Midbrain (tissue), 1 donor: ENCODE results near the gene EYS.

ENCODE experiments used
- DNase-seq: peaks from one replicate; lab custom pipeline; 2025; lab: John Stamatoyannopoulos, UW

The EYS gene

GRCh38 chr6:65202738-65203137 is 504.3 kb downstream of the EYS start:
- DNase-seq: no peak

GRCh38 chr6:65199683-65200082 is 507.3 kb downstream of the EYS start:
- DNase-seq: no peak

GRCh38 chr6:65199121-65199520 is 507.9 kb downstream of the EYS start:
- no peak for DNase-seq

GRCh38 chr6:65191471-65191870 is 515.6 kb downstream of the EYS start:
- DNase-seq: no peak

- no peak for DNase-seq
These were observed 517.7 kb downstream of the EYS start for GRCh38 chr6:65189236-65189881.

GRCh38 chr6:65186826-65187225 is 520.2 kb downstream of the EYS start:
- DNase-seq: no peak

- DNase-seq: no peak
These were observed 524.3 kb downstream of the EYS start for GRCh38 chr6:65182681-65183080.

- no peak for DNase-seq
These were observed 536.8 kb downstream of the EYS start for GRCh38 chr6:65170273-65170672.

- DNase-seq: no peak
These were observed 545.4 kb downstream of the EYS start for GRCh38 chr6:65161661-65162060.

- DNase-seq: no peak
These were observed 550.0 kb downstream of the EYS start for GRCh38 chr6:65157025-65157424.

- no peak for DNase-seq
These were observed 551.9 kb downstream of the EYS start for GRCh38 chr6:65155083-65155482.

- no peak for DNase-seq
These were observed 557.2 kb downstream of the EYS start for GRCh38 chr6:65149841-65150240.

GRCh38 chr6:65148839-65149238 is 558.2 kb downstream of the EYS start:
- no peak for DNase-seq

- no peak for DNase-seq
These were observed 571.5 kb downstream of the EYS start for GRCh38 chr6:65135567-65135966.

GRCh38 chr6:65126667-65127066 is 580.4 kb downstream of the EYS start:
- DNase-seq: no peak

GRCh38 chr6:65123521-65123920 is 583.5 kb downstream of the EYS start:
- no peak for DNase-seq

- DNase-seq: no peak
These were observed 589.1 kb downstream of the EYS start for GRCh38 chr6:65117817-65118409.

GRCh38 chr6:65116326-65116725 is 590.7 kb downstream of the EYS start:
- no peak for DNase-seq

GRCh38 chr6:65113581-65113980 is 593.4 kb downstream of the EYS start:
- DNase-seq: no peak

GRCh38 chr6:65112435-65112834 is 594.6 kb downstream of the EYS start:
- DNase-seq: no peak

- DNase-seq: no peak
These were observed 597.0 kb downstream of the EYS start for GRCh38 chr6:65110031-65110430.

- DNase-seq: no peak
These were observed 608.7 kb downstream of the EYS start for GRCh38 chr6:65098349-65098748.

- DNase-seq: no peak
These were observed 615.5 kb downstream of the EYS start for GRCh38 chr6:65091561-65091960.

- DNase-seq: no peak
These were observed 618.5 kb downstream of the EYS start for GRCh38 chr6:65088575-65088974.
